GM12892 (cell line): ENCODE measurements around the gene UBL7.

Experiments used
- DNase-seq: peaks from one replicate; pipeline ENCODE4 v3.0.0; 2011; ENCODE audit not compliant: insufficient read length
- FAIRE-seq: peaks from 2 replicates; lab custom pipeline; 2011; peaks lifted over from hg19 to GRCh38; lab: Jason Lieb, UNC
- POLR2A ChIP-seq: IDR thresholded peaks from 2 replicates; pipeline ENCODE4 v1.6.1; 2011; ENCODE audit warnings: low read depth, low read length, control low read depth
- POLR2AphosphoS5 ChIP-seq: IDR thresholded peaks from 2 replicates; pipeline ENCODE4 v1.6.1; 2011; ENCODE audit warnings: low read depth, low read length, control low read depth
- TAF1 ChIP-seq: IDR thresholded peaks from 2 replicates; pipeline ENCODE4 v1.6.1; 2011; ENCODE audit warnings: low read depth, mild to moderate bottlenecking, control low read depth, low read length, borderline replicate concordance

UBL7 gene

GRCh38 chr15:74423431-74424257, 37.3 kb downstream of the UBL7 start:
- no peak for DNase-seq
- no peak for TF ChIP-seq POLR2A
- TF ChIP-seq POLR2AphosphoS5: no peak
- no peak for TF ChIP-seq TAF1
- FAIRE-seq: no peak

GRCh38 chr15:74422652-74423430, 38.1 kb downstream of the UBL7 start:
- FAIRE-seq: peak; percentile 17
- no peak for DNase-seq
- no peak for TF ChIP-seq TAF1
- TF ChIP-seq POLR2AphosphoS5: no peak
- TF ChIP-seq POLR2A: no peak

- FAIRE-seq (no peak), DNase-seq (no peak)
- TF ChIP-seq POLR2AphosphoS5 (no peak), TAF1 (no peak)
Observed at GRCh38 chr15:74422265-74422651, 38.7 kb downstream of the UBL7 start.

GRCh38 chr15:74421302-74422245, 39.4 kb downstream of the UBL7 start:
- TF ChIP-seq POLR2AphosphoS5: no peak
- TF ChIP-seq POLR2A: no peak
- no peak for TF ChIP-seq TAF1
- DNase-seq (no peak), FAIRE-seq (no peak)

GRCh38 chr15:74420193-74420905, 40.6 kb downstream of the UBL7 start:
- FAIRE-seq (peak; percentile 50), DNase-seq (no peak)
- TF ChIP-seq POLR2A (no peak), TAF1 (no peak), POLR2AphosphoS5 (no peak; the same call in 1 of the 2 replicates)

GRCh38 chr15:74419432-74419831, 41.5 kb downstream of the UBL7 start:
- DNase-seq: no peak
- no peak for FAIRE-seq
- no peak for TF ChIP-seq POLR2A
- no peak for TF ChIP-seq POLR2AphosphoS5
- no peak for TF ChIP-seq TAF1

GRCh38 chr15:74418575-74419338, 42.2 kb downstream of the UBL7 start:
- TF ChIP-seq POLR2AphosphoS5 (no peak), TAF1 (no peak), POLR2A (0 out of 2 replicates have a peak, but pooled peaks have one; percentile 36)
- no peak for FAIRE-seq
- DNase-seq: no peak

GRCh38 chr15:74417670-74418069, 43.3 kb downstream of the UBL7 start:
- no peak for DNase-seq
- FAIRE-seq: no peak
- TF ChIP-seq POLR2A (no peak), POLR2AphosphoS5 (no peak), TAF1 (no peak)

- TF ChIP-seq POLR2A: no peak
- no peak for TF ChIP-seq POLR2AphosphoS5
- no peak for TF ChIP-seq TAF1
- FAIRE-seq (peak; percentile 54), DNase-seq (no peak)
Observed at GRCh38 chr15:74417225-74417624, 43.7 kb downstream of the UBL7 start.

- FAIRE-seq: no peak
- DNase-seq: no peak
- TF ChIP-seq TAF1 (no peak), POLR2AphosphoS5 (no peak), POLR2A (peak; percentile 57; the same call in 1 of the 2 replicates)
Observed at GRCh38 chr15:74415966-74416916, 44.7 kb downstream of the UBL7 start.
